DMS153 (cell line): ENCODE results near the gene MYH3.

ENCODE experiments used
- DNase-seq: peaks from one replicate; lab custom pipeline; 2025; lab: John Stamatoyannopoulos, UW

The MYH3 gene

DNA sequence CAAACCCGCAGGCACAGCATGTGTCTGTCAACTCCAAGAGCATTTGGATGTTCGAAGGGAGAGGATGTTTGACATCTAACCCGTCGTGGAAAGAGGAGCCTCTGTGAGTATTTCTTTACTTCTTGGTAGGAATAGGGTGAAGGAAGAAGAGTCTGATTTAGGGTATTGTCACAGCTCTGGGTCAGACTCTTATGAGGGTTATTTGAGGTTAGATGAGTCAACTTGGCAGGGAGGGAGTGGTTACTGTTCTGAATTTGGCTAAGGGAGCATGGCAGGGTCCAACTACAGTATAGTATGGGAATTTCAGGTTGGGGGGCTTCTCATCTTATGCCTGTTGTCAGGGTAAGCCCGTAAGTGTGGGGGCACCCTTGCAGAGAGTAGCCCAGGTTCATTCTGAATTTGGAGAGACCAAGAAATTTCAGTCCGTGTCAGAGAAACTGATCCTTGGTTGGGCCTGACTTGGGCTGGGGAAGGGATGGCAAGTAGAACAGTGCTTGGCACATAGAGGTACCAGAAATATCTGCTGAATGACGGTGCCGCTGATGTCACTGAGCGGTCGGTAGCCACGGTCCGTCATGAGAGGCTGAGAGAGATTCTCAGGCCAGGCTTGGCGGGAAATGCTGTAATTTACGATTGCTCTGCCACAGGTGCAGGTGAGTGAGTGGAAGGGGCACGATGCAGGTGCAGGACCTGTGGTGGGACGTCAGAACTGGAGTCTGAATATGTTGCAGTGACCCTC, 43.2 kb downstream of the MYH3 start:
- DNase-seq, result no peak

DNA sequence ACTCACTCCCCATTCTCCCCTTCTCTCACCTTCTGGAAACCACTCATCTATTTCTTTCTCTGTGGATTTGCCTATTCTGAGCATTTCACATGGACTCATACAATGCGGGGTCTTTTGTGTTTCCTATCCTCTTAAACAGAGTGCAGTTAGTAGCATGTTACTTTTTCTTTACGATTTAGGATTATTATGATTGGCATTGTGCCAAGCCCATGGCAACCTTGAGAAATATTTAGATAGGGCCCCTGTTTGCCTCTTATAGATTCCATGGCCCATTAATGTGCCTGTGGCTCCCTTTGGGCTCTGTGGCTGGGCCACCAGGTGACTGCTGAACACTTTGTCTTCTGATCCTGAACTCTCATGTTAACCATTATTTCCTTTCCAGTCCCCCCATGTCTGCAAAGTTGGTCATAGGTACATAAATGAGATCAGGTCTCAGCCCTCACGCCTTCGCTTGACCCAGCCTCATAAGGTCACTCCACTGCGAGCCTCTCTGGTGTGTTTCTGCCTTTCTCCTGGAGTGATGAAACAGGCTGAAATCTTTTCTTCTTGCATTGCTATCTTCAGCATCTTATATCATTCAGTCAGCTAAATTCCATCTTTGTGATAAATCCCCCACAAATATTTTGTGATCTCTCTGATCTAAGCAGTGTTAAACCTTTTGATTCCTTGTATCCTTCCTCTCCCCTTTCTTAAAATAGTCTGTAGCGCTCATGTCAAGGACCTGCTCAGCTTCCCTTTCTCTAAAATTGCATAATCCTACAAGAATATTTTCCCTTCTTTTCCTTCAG, 44.0 kb downstream of the MYH3 start:
- DNase-seq, result no peak

GRCh38 chr17:10610884-10611283, 46.2 kb downstream of the MYH3 start:
- DNase-seq, result no peak

DNA sequence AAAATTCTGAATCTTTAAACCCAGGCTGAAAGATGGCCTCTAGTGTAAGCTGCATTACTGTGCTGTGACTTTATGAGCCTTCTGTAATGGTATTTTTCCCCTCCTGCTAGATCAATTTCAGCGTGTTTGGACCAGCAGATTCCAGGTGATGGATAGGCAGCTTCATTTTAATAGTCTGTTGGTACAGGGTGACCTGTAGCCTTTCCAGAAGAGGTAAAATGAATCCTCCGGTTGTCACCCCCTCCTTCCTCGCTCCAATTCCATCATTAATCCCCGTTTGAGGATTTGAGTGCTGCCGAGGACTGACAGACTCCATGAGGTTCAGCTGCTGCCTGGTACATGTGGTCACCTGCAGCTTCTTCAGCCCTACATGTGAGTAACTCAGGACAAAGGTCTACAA, 48.9 kb downstream of the MYH3 start:
- DNase-seq, result no peak

- DNase-seq, result no peak
These were observed 51.0 kb downstream of the MYH3 start for GRCh38 chr17:10606110-10606509.

DNA sequence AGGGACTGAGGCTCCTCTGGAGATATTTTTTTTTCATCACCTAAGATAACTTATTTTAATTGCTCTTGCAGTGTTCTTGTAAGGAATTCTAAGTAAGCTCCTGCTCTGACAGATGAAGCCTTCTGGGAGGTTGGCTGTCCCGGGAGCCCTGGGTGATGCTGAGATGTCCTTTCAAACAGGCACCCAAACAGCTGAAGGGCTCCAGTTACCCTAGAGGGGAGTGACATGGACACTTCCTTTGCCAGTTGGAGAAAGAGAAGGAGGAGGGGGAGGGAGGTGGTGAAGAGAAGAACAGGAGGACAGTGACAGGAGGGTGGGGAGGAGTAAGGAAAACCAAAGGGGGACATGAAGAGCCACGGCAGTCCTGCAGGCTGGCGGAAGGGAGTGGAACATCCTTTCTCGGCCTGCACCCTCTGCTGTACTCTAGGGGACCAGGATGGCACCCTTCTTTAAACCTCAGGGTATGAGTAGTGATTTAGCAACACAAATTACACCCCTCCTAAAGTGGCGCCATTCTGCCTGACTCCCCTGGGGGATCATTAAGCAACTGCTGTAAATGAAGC, 51.8 kb downstream of the MYH3 start:
- no peak for DNase-seq

GRCh38 chr17:10604521-10604920, 52.6 kb downstream of the MYH3 start:
- DNase-seq, result no peak

- no peak for DNase-seq
These were observed 53.2 kb downstream of the MYH3 start for GRCh38 chr17:10603931-10604330.

DNA sequence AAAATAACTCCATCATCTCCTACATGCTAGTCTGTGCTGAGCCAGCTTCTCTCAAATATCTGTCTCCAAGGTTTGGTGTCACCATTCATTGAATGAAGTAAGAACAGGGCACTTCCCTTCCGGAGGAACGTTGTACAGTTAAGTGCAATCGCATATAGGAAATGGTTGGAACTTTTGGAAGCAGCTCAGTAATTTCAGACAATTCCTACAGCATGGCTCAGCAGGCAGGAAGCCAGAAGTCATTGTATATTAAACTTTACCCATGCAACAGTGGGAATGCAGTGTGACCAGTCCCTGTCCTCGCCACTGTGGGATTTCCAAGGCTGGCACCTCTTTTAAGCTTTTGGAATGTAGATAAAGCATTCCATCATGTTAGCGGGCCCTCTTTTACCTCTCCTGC, 56.5 kb downstream of the MYH3 start:
- no peak for DNase-seq

DNA sequence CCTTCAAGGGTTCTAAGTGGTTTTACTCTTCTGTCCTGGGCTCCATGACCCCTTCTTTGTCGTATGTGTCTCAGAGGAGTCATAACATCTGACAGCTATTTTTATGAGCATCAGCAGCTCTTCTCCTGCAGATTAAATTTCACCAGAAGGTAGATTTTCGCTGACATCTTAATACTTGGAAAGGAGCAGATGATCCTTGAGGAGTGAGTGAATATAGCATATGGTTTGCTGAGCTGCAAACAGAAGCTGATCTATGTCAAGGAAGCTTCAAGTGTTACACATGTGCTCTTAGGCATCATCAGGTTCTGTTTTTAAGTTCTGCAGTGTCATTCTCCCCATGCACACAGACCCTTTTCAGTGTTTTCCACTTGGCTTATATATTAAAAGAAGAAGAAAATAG, 58.5 kb downstream of the MYH3 start:
- DNase-seq, result no peak

DNA sequence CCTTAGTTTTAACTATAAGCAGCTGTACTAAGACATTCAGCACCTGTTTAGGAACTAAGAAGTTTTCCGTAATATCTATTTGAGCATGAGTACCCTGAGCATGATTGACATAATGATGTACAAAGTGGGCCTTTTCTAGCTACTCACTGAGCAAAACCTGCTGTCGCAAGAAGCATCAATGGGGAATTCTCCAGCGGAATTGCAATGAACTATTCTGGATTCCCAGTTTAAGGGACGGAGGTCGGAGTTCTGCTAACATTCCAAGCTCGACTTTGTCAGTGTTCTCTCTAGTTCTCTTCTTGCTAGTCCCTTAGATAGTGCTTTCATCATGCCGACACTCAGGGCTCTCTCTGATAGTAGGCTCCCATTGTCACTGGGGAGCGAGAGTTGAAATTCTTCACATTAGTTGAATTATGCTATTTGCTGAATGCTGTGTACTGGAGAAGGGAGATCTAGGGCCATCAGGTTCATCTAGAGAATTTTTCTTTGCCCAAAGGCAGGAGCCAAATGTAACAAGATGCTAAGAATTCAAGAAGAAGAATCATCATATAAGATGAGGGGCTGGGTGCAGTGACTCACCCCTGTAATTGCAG, 67.5 kb downstream of the MYH3 start:
- DNase-seq, result no peak

- DNase-seq, result no peak
These were observed 71.6 kb downstream of the MYH3 start for GRCh38 chr17:10585529-10585928.

GRCh38 chr17:10583834-10584233, 73.3 kb downstream of the MYH3 start:
- no peak for DNase-seq

DNA sequence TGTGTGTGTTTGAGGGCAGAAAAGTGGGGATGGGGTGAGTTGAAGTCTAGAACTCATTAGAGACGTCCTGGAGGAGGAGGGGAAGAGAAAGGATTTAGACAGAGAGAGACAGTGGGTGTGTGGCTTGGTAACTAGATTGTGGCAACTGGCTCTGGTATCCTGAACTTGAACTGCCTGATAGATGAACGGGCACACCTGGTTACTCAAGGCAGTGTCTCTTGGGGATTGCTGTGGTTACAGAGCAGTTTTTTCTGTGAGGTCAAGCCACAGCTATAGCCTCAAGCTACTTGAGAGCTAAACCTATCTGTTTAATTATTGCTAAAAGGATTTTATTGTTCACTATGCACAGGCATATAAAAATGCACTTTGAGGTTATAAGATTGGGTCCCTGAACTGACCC, 77.8 kb downstream of the MYH3 start:
- DNase-seq, result no peak
